ENCODE measurements around the gene RBM4.
A peak's percentile ranks its signal among the peaks of the same experiment; 100 is the strongest.

Gene RBM4

GRCh38 chr11:66607126-66607834, 31.2 kb upstream of the RBM4 start:
- Histone ChIP-seq H3K9me2 (replicated peaks; ENCODE audit: control insufficient read depth, low read length) (no peaks in the 10 kb centered on the region), H3K27ac (ENCODE audit: low read depth, low read length) (peak overlapping the region; percentile 76), H3K4me3 (ENCODE audit: low read length) (0 out of 2 replicates have a peak overlapping the region, but pooled peaks have one; percentile 15), H3K79me2 (ENCODE audit: control insufficient read depth, low read length) (peaks cover 10% of the 10 kb centered on the region; the same call in 1 of the 2 replicates), H3K36me3 (ENCODE audit: control insufficient read depth, low read length) (no peaks in the 10 kb centered on the region; the same call in 1 of the 2 replicates), H3K9me3 (ENCODE audit: control insufficient read depth, insufficient read depth, low read length) (no peaks in the 10 kb centered on the region), H3F3A (ENCODE audit: control insufficient read depth, insufficient read depth) (peaks cover 16% of the 10 kb centered on the region), H4K20me1 (ENCODE audit: control insufficient read depth, insufficient read depth, low read depth, low read length) (no peaks in the 10 kb centered on the region), H3K27me3 (ENCODE audit: control insufficient read depth, low read length) (no peaks in the 10 kb centered on the region), H3K4me2 (ENCODE audit: low read length) (no peak overlapping the region), H3K4me1 (ENCODE audit: control insufficient read depth, low read length) (peaks cover 55% of the 10 kb centered on the region)
- no peak for TF ChIP-seq CTCF (IDR thresholded peaks at IDR 0.05; ENCODE audit: low read depth, low read length, poor library complexity, severe bottlenecking)
- no peak for TF ChIP-seq EZH2phosphoT487 (IDR thresholded peaks at IDR 0.05; ENCODE audit: borderline replicate concordance, low read length)

GRCh38 chr11:66609721-66610617, 28.5 kb upstream of the RBM4 start:
- TF ChIP-seq CTCF (IDR thresholded peaks at IDR 0.05; ENCODE audit: low read depth, low read length, poor library complexity, severe bottlenecking) (no peak), EZH2phosphoT487 (IDR thresholded peaks at IDR 0.05; ENCODE audit: borderline replicate concordance, low read length) (no peak)
- H3K4me1 ChIP-seq (ENCODE audit: control insufficient read depth, low read length), result peaks cover 70% of the 10 kb centered on the region
- H3F3A ChIP-seq (ENCODE audit: control insufficient read depth, insufficient read depth), result peaks cover 24% of the 10 kb centered on the region
- no peaks in the 10 kb centered on the region for H4K20me1 ChIP-seq (ENCODE audit: control insufficient read depth, insufficient read depth, low read depth, low read length)
- H3K9me2 ChIP-seq (replicated peaks; ENCODE audit: control insufficient read depth, low read length), result no peaks in the 10 kb centered on the region
- H3K27ac ChIP-seq (ENCODE audit: low read depth, low read length), result peak overlapping the region; percentile 76
- H3K9me3 ChIP-seq (ENCODE audit: control insufficient read depth, insufficient read depth, low read length), result no peaks in the 10 kb centered on the region
- no peaks in the 10 kb centered on the region; the same call in 1 of the 2 replicates for H3K36me3 ChIP-seq (ENCODE audit: control insufficient read depth, low read length)
- H3K4me2 ChIP-seq (ENCODE audit: low read length), result peak overlapping the region; percentile 57
- H3K27me3 ChIP-seq (ENCODE audit: control insufficient read depth, low read length), result no peaks in the 10 kb centered on the region
- H3K79me2 ChIP-seq (ENCODE audit: control insufficient read depth, low read length), result peaks cover 23% of the 10 kb centered on the region
- H3K4me3 ChIP-seq (ENCODE audit: low read length), result peak overlapping the region; percentile 51

GRCh38 chr11:66612458-66612857, 26.0 kb upstream of the RBM4 start:
- peaks cover 14% of the 10 kb centered on the region for H3K36me3 ChIP-seq (ENCODE audit: control insufficient read depth, low read length)
- no peaks in the 10 kb centered on the region for H3K9me2 ChIP-seq (replicated peaks; ENCODE audit: control insufficient read depth, low read length)
- no peak overlapping the region for H3K27ac ChIP-seq (ENCODE audit: low read depth, low read length)
- no peaks in the 10 kb centered on the region for H3K27me3 ChIP-seq (ENCODE audit: control insufficient read depth, low read length)
- no peak for TF ChIP-seq EZH2phosphoT487 (IDR thresholded peaks at IDR 0.05; ENCODE audit: borderline replicate concordance, low read length)
- no peak for TF ChIP-seq CTCF (IDR thresholded peaks at IDR 0.05; ENCODE audit: low read depth, low read length, poor library complexity, severe bottlenecking)
- H3K4me1 ChIP-seq (ENCODE audit: control insufficient read depth, low read length), result peaks cover 70% of the 10 kb centered on the region
- no peak overlapping the region for H3K4me3 ChIP-seq (ENCODE audit: low read length)
- H3K4me2 ChIP-seq (ENCODE audit: low read length), result peak overlapping the region; percentile 57; the same call in 1 of the 2 replicates
- peaks cover 4% of the 10 kb centered on the region; the same call in 1 of the 2 replicates for H4K20me1 ChIP-seq (ENCODE audit: control insufficient read depth, insufficient read depth, low read depth, low read length)
- no peaks in the 10 kb centered on the region for H3K9me3 ChIP-seq (ENCODE audit: control insufficient read depth, insufficient read depth, low read length)
- peaks cover 47% of the 10 kb centered on the region for H3K79me2 ChIP-seq (ENCODE audit: control insufficient read depth, low read length)
- H3F3A ChIP-seq (ENCODE audit: control insufficient read depth, insufficient read depth), result peaks cover 24% of the 10 kb centered on the region
